Measurements from ENCODE around the gene AFMID.

GRCh38 chr17:78237401-78238012 lies 50.3 kb downstream of the AFMID start:
- TF ChIP-seq CTCF (IDR thresholded peaks at IDR 0.05; ENCODE audit: extremely low read depth in 1 of 2, insufficient read depth in 1 of 2, low read depth in 1 of 2, low read length in 2 of 2) (no peak), FOS (IDR thresholded peaks at IDR 0.05; ENCODE audit: borderline replicate concordance, insufficient read depth, low read length) (no peak), POLR2A (IDR thresholded peaks at IDR 0.05; ENCODE audit: low read depth, low read length) (no peak), POLR2AphosphoS5 (IDR thresholded peaks at IDR 0.05; ENCODE audit: insufficient read depth, low read depth, low read length) (no peak), MAX (IDR thresholded peaks at IDR 0.05; ENCODE audit: insufficient read depth, insufficient read length) (no peak), EZH2 (IDR thresholded peaks at IDR 0.05; ENCODE audit: borderline replicate concordance, low read depth, low read length, severe bottlenecking) (no peak), JUN (IDR thresholded peaks at IDR 0.05; ENCODE audit: borderline replicate concordance, insufficient read depth, insufficient read length, low read depth) (no peak), MYC (IDR thresholded peaks at IDR 0.05; ENCODE audit: low read depth, low read length) (no peak)
